OCI-M1 (cell line): ENCODE measurements around the gene CHST9.
A peak's percentile ranks its signal among the peaks of the same experiment; 100 is the strongest.
"Not testable (repeated sequence)": the region's sequence is repeated elsewhere in the genome, so short reads cannot be mapped to it uniquely, and the experiment has no call there.

Source experiments
- DNase-seq: peaks from one replicate; lab custom pipeline; 2025; lab: John Stamatoyannopoulos, UW

The CHST9 gene

DNA sequence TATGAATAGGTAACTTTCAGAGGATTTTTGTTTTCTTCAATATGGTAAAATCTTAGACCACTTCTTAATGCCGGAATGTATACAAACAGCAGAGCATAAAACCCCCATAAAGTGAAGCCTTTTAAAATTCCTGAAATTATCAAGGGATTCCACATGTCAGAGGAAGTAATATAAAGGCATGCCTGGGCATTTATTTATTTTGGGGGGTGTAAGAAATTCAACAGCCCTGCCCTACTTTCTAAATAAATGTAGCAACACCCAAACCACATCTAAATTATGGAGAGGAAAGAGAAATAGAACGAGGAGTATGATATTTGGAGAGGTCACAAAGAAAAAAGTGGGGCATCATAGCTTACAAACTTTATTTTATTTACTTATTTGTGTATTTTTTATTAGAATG is 9.9 kb downstream of the CHST9 start:
- DNase-seq, result no peak

DNA sequence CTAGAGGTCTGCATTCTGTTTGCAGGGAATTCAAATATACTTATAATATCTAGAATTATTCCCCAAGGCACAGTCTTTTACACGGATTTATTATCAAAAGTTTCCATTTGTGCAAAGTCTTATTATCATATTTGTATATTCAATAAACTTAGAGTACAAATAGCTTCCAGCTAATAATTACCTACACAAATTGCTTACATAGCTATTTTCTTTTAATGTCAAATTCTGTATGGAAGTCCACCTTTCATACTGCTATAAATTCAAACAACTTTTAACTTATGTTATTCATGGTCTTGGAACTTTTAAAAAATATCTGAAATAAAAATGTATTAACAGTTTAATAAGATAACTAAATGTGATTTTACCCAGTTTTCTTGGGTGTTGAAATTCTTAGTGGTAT is 13.1 kb downstream of the CHST9 start:
- DNase-seq, result no peak

DNA sequence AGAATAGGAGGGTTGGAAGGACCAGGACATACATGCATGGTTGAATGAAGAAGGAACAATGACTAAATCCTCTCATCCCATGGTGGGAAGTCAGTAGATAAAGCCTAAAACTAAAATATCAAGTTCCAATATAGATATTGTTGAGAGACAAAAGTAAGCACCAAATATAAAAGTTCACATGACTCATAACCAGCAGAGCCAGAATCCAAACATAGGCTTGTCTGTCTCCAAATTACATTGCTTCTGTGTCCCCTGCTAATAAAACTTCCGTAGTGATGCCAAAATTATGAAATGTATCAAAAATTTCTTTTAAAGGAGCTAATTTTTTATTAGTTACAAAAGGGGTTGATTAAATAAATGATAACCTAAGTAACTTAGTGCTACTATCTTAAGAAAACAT is 19.7 kb downstream of the CHST9 start:
- DNase-seq, result no peak

DNA sequence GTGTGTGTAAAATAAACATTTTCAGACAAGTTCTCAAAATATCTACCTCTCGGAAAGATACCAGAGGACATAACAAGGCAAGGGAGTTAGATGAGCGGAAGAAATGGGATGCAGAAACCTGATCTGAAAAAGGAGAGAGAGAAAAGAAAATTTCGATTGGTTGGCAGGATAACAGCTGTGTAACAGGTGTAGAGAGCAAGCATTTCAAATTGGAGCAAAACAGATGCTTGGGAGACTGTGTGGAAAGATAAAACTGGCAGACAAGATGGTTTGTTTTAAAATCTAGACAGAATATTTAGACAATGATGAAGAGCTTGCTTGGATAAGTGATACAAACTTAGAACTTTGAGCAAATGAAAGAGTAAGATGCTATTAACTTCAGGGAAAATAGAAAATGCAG is 20.2 kb downstream of the CHST9 start:
- no peak for DNase-seq

DNA sequence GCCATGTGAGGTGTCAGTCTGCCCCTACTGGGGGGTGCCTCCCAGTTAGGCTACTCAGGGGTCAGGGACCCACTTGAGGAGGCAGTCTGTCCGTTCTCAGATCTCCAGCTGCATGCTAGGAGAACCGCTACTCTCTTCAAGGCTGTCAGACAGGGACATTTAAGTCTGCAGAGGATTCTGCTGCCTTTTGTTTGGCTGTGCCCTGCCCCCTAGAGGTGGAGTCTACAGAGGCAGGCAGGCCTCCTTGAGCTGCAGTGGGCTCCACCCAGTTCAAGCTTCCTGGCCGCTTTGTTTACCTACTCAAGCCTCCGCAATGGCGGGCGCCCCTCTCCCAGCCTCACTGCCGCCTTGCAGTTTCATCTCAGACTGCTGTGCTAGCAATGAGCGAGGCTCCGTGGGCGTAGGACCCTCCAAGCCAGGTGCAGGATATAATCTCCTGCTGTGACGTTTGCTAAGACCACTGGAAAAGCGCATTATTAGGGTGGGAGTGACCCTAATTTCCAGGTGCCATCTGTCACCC is 21.9 kb downstream of the CHST9 start:
- DNase-seq, result peak; percentile 28

DNA sequence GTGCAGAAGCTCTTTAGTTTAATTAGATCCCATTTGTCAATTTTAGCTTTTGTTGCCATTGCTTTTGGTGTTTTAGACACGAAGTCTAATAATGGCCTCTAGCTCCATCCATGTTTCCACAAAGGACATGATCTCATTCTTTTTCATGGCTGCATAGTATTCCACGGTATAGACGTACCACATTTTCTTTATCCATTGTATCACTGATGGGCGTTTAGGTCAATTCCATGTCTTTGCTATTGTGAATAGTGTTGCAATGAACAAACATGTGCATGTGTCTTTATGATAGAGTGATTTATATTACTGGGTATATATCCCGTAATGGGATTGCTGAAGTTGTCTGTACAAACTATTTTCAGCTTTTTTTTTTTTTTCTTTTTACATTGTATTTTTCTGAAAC is 35.9 kb downstream of the CHST9 start:
- not testable (repeated sequence) for DNase-seq

DNA sequence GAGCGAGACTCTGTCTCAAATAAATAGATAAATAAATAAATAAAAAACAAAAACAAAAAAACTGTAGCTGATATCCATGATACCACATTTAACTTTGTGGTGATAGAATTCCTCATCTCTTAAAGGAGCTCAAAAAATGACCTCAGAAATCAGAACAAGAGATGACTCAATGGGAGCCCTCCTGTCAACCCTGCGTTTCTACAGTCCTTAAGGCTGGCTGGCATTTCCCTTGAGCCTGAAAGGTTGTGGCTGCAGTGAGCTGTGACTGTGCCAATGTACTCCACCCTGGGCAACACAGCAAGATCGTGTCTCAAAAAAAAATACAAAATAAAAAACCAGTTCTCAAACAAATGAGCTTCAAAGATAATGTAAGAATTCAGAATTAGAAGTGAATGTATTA is 40.4 kb downstream of the CHST9 start:
- DNase-seq, result no peak

DNA sequence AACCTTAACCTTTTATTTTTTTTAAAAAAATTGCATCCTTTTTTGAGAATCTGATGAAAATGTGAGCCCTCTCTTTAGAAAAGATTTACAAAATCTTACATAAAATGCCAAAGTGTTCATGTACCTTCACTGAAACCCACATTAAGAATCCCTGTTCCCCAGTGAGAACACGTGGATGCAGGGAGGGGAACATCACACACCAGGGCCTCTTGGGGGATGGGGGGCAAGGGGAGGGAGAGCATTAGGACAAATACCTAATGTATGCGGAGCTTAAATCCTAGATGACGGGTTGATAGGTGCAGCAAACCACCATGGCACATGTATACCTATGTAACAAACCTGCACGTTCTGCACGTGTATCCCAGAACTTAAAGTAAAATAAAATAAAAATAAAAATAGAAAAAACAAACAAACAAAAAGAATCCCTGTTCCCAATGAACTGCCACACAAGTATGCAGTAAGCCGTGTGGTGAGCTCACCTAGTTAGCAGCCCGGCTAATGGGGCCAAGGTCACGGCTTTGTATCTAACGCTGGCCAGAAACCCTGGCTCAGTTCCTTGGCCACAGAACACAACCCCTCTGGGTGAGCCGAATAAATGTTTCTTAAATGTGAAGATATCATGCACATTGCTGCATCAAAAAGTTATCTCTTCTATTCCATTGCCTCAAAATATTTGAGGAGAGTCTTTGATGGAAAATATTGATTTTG is 41.4 kb downstream of the CHST9 start:
- DNase-seq, result no peak

DNA sequence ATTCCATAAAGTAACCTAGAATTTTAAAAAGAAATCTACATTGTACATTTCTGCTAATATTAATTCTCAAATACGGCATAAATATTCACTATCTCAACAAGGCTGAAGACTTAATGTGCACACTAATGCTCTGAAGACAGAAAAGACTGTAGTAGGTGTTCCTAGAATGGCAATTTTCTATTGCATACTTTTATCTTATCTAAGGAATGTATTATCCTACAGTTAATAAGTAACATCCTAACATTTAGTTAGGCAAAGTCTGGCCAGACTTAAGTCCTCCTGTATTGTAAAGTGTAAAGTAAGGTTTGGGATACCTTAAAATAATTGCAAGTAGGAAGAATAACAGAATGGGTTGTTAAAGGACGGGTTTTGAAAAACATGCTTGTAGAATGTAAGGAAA is 42.2 kb downstream of the CHST9 start:
- no peak for DNase-seq

DNA sequence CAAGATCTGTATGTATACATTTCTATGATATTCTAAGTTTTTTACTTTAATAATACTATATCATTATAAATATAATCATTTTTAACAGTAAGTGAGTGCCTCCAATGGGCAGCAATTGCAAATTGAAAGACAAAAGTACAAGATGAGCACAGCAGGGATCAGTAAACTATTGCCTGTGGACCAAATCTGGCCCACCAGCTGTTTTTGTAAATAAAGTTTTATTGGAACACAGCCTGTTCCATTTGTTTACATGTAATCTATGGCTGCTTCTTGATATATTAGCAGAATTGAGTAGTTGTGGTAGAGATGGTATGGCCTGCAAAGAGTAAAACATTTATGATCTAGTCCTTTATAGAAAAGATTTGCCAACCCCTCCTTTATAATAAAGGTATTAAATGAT is 43.2 kb downstream of the CHST9 start:
- no peak for DNase-seq

DNA sequence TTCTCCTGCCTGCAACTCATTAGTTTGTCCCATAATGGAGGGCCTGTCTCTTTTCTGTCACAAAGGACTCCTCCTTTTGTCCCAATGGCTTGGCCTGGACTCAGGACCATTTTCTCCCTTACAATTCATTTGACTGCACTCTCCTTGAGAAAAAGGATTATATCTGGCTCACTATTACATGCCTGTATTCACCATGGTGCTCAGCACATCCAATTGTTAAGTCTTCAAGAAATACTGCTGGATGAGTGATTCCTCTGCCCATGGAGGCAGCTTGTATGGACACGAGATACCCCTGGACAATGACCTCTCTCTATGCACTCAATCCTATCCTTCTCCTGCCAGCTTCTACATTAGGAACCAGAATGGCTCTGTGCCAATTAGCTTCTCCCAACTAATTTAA is 47.0 kb downstream of the CHST9 start:
- DNase-seq, result no peak

DNA sequence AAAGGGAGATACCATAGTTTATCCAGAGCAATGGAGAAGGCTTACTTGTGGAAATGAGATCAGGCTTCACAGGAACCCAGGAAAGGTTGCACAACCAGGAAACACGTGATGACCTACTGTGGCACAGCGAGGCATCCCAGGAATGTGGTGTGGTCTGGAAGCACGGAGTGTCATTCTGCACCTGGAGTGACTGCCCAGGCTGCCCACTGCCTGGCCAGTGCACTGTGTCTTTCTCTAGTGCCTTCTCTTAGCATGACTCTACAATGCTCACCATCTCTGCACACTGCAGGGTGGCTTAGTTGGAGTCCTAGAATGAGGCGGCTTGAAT is 48.9 kb downstream of the CHST9 start:
- no peak for DNase-seq

DNA sequence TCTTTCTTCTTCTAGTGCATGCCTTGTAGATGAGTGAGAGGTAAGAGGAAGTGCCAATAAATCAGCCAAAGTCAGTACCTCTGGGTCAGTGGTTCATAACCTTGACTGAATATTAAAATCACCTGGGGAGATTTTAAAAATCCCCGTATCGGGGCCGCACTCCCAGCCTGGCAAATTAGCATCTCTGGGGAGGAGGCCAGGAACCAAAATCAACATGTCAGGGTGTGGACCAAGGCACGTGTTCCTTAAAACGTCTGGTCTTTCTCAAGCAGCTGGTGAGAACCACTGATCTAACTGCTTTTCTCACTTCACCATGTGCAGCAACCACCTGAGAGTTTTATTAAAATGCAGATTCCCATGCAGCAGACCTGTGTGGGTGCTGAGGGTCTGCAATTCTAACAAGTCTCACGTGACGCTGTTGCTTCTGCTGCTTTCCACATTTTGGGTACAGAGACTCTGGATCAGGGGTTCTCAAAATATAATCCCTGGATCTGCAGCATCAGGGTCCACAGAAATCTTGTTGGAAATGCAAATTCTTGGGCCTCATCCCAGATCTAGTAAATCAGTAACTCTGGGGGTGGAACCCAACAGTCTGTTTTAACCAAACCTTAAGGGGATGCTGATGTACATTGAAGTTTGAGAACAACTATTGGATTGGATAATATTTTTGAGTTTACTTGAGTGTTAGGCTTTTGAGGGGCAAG is 49.5 kb downstream of the CHST9 start:
- DNase-seq, result no peak

DNA sequence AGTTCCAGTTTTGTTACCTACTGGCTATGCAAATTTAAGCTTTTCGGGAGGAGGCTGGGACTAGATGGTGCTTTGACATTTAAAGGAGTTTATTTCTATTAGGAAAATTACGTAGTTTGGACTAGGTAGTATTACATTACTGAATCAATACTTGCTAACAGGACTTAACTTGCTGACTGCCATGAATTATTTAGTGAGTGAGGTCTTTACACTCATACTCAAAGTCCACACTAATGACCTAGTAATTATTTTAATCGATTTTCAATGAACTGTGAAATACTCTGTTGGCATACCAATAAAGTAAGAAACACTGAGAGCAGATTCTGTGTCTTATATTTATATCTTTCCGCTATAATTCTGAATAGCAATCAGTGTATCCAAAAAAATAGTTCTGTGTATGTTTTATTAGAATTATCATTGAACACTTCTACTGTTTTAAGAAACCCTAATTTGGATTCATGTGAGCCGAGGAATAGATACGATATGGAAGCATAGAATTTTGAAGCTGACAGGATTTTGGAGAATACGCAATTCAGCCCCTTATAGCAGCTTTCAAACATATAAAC is 55.0 kb downstream of the CHST9 start:
- DNase-seq, result no peak

DNA sequence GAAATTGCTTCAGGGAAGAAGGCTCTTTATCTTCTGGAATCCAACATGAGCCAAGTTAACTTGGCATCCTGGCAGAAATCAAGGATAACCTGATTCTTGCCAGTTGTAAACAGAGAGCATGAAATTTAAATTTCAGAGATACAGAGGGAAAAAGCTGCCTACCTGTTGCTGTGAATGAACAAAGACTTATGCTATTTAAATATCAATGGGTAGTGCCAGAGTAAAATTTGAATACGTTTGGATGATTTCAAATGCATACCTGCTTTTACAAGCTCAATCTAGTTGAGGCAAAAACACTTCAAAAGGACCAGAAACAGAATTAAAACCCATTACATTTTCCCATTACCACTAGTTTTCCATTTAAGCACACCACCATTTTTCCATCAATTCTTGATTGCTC is 60.9 kb downstream of the CHST9 start:
- no peak for DNase-seq

DNA sequence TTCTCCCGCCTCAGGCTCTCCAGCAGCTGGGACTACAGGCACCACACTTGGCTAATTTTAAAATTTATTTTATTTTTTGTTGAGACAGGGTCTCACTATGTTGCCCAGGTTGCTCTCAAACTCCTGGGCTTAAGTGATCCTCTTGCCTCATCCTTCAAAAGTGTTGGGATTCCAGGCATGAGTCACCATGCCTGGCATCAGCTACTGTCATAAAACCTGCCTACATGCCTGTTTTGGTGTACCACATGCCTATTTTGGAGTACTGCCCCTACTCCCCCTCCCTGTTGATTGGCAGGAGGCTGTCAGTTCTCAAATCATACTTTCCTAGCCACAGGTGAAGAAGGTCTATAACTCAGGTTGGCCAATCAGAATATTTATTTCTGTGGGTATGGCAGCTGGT is 64.0 kb downstream of the CHST9 start:
- DNase-seq, result no peak

DNA sequence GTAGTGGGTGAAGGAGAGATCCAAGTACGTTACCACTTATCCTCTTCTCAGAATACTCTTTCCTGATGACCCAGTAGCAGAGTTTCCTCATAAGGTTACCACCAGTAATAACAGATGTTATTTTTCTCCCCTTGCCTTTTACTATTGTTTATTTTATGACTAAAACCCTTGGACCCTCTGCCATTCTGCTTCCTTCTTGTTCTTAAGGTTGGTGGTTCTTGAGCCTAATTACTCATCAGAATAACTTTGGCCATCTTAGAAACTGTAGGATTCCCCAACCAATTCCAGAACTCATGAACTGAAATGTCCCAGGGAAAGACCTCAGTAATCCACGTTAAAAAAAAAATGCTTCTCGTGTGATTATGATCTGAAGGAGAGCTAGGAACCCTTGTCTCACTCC is 64.9 kb downstream of the CHST9 start:
- DNase-seq, result no peak

DNA sequence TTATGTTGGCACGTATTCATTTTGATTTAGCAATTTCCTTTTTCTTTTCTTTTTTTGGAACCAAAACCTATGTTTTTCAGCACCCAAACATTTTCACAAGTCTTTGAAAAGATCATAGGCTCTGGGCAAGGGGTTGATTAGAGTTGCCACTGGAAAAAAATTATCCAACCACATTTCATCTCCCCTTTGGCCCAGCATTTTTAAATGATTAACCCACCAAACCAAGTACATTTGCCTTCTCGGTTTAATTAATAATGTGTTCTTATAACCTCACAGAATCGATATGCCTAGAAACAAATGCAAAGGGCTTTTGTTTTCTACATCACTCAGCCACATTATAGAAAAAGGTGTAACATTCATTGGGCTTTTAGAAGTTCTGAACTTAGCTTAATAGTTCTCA is 66.1 kb downstream of the CHST9 start:
- DNase-seq, result no peak

DNA sequence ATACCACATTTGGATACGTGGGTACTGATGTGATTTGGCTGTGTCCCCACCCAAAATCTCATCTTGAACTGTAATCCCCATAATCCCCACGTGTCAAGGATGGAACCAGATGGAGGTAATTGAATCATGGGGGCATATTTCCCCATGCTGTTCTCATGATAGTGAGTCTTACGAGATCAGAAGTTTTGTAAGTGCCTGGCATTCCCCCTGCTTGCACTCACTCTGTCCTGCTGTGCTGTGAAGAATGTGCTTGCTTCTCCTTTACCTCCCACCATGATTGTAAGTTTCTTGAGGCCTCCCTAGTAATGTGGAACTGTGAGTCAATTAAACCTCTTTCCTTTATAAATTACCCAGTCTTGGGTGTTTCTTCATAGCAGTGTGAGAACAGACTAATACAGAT is 70.3 kb downstream of the CHST9 start:
- no peak for DNase-seq

DNA sequence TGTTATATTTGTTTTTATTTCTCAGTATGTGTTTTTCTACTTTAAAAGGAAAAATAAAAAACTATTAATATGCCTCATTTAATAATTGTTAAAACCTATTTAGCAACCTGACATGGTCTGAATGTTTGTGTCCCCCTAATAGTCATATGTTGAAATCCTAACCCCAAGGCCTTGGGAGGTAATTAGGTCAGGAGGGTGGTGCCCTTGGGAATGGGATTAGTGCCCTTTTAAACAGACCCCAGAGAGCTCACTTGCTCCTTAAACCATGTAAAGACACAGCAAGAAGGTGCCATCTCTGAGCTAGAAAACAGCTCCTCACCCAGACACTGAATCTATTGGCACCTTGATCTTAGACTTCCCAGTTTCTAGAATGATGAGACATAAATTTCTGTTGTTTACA is 71.8 kb downstream of the CHST9 start:
- DNase-seq, result no peak

DNA sequence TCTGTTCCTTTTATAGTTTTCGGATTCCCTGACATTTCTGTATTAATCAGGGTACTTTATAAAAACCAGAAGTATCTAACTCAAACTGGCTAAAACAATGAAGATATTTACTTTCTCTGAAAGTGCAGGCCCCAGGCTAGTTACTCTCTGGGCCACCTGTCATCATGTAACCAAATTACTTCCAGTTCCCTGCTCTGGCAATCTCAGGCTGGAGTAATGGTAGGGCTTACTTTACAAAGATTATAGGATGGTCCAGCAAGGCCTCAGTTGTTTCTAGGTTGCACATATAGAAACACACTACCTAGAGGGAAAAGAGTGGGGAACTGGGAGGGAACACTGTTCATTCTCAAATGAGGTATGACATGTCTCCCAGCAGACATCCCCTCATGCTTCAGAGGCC is 74.8 kb downstream of the CHST9 start:
- no peak for DNase-seq

DNA sequence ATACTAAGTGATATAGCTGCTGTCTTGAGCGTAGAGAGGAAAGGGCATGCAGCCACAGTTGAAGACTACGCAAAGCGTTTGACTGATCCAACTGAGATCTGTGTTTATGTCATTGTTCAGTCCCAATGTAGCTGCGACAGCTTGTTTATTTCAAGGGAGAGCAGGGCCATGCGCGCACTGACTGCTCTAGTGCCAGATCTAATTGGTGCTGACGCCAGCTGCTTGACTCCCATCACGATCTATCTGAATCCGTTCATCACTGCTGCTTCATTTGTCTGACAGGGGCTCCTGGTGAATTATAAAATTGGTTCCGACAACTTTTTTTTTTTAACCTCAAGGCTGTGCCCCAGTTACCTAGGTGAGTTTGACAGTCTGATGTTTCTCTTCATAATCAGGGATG is 75.7 kb downstream of the CHST9 start:
- no peak for DNase-seq

DNA sequence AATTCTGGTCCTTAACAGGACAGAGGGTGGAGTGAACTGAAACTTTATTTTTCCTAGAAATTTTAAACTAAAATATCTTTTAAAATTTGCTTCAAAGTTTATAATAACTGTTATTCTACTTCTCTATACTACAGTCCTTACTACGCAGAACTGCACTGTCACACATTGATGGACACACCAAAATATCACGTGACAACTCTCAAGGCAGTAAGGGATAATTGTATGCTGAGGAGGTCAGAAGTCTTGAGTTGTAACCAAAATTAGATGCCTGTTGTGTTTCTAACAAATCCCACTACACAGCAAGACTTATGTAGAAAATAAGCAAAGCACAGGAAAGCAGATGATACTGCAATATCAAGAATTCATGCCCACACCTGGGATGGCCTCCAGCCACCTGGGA is 76.3 kb downstream of the CHST9 start:
- DNase-seq, result no peak

DNA sequence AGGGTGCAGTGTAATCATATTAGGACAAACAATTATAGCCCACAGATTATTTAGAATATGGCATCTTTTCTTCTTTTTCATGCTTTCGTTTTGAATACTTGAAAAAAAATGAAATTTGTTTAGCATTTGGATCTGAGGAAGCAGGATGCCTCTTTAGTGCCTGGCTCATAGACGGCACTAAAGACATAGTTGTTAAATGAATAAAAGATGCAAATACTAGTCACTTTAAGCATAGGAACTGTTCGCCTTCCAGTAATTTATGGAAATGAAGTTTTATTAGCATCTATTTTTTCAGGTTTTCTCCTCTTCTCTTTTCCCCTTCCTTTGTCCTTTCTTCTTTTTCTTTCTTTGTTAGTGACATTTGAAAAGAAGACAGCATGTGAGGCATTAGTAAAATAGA is 80.4 kb downstream of the CHST9 start:
- no peak for DNase-seq
